Gastrocnemius medialis (tissue), 4 donors: Measurements from ENCODE around the gene MTF2.
"Not testable (repeated sequence)": the region's sequence is repeated elsewhere in the genome, so short reads cannot be mapped to it uniquely, and the experiment has no call there.

Source experiments
- POLR2A ChIP-seq, 2 donors: fragments of 450-650 bp; IDR thresholded peaks; one replicate each; pipeline ENCODE4 v1.6.1; 2017; ENCODE audit warnings: antibody characterized with exemption in 2 of 2, mild to moderate bottlenecking in 2 of 2, moderate library complexity in 2 of 2
- TF ChIP-seq, protein P1 (sequence below), 5 experiments: fragments of 450-650 bp in 3 of 5; fragments of 200-600 bp in 2 of 5; sonication (generic) in 2 of 5; IDR thresholded peaks in 4 of 5; conservative IDR thresholded peaks in 1 of 5; 1 replicate in 4 of 5; 2 replicates in 1 of 5; pipeline ENCODE4 v1.5.1; 2016 to 2019; ENCODE audit warnings: antibody characterized with exemption in 5 of 5, mild to moderate bottlenecking in 3 of 5, moderate library complexity in 3 of 5

DNA sequence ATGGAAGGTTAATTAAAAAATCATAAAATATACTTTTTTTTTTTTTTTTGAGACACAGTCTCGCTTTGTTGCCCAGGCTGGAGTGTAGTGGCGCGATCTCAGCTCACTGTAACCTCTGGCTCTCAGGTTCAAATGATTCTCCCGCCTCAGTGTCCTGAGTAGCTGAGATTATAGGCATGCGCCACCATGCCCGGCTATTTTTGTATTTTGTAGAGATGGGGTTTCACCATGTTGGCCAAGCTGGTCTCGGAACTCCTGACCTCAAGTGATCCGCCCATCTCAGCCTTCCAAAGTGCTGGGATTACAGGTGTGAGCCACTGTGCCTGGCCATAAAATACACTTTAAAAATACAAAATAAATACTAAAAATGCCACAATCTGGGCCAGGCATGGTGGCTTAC is 84.2 kb downstream of the MTF2 start:
- TF ChIP-seq, protein P1, sequence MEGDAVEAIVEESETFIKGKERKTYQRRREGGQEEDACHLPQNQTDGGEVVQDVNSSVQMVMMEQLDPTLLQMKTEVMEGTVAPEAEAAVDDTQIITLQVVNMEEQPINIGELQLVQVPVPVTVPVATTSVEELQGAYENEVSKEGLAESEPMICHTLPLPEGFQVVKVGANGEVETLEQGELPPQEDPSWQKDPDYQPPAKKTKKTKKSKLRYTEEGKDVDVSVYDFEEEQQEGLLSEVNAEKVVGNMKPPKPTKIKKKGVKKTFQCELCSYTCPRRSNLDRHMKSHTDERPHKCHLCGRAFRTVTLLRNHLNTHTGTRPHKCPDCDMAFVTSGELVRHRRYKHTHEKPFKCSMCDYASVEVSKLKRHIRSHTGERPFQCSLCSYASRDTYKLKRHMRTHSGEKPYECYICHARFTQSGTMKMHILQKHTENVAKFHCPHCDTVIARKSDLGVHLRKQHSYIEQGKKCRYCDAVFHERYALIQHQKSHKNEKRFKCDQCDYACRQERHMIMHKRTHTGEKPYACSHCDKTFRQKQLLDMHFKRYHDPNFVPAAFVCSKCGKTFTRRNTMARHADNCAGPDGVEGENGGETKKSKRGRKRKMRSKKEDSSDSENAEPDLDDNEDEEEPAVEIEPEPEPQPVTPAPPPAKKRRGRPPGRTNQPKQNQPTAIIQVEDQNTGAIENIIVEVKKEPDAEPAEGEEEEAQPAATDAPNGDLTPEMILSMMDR (IDR thresholded peaks at IDR 0.05 in 4 of 5, conservative IDR thresholded peaks at IDR 0.05 in 1 of 5), result not testable (repeated sequence)
- not testable (repeated sequence) for TF ChIP-seq POLR2A (IDR thresholded peaks at IDR 0.05)
